ENCODE data around the gene PPARA.

The PPARA gene

GRCh38 chr22:46135611-46136485 is 14.5 kb upstream of the PPARA start:
- Histone ChIP-seq H3K27me3 (replicated peaks; ENCODE audit: insufficient read depth, low read length) (no peaks in the 10 kb centered on the region; the same call in 1 of the 2 replicates), H3K4me1 (ENCODE audit: low read length) (no peaks in the 10 kb centered on the region), H2AFZ (ENCODE audit: low read length) (no peak overlapping the region), H4K20me1 (ENCODE audit: insufficient read depth, low read length) (no peaks in the 10 kb centered on the region), H3K9me3 (replicated peaks; ENCODE audit: insufficient read depth, low read length) (no peaks in the 10 kb centered on the region), H3K36me3 (replicated peaks; ENCODE audit: insufficient read depth, low read length) (no peaks in the 10 kb centered on the region), H3K4me2 (ENCODE audit: low read depth, low read length) (no peak overlapping the region), H3K79me2 (ENCODE audit: low read length) (no peaks in the 10 kb centered on the region), H3K27ac (ENCODE audit: low read length) (no peak overlapping the region), H3K4me3 (ENCODE audit: low read length) (no peak overlapping the region), H3K9me2 (replicated peaks; ENCODE audit: insufficient read depth, low read length) (no peaks in the 10 kb centered on the region), H3K9ac (ENCODE audit: low read length) (no peak overlapping the region), H3F3A (ENCODE audit: insufficient read depth, low read length) (no peaks in the 10 kb centered on the region)
- no peak for DNase-seq
- TF ChIP-seq EZH2 (optimal IDR thresholded peaks at IDR 0.05; ENCODE audit: low read depth, low read length) = no peak

- Histone ChIP-seq H3K4me3 (ENCODE audit: low read length) (no peak overlapping the region), H3K79me2 (ENCODE audit: low read length) (no peaks in the 10 kb centered on the region)
Observed at GRCh38 chr22:46136486-46137217, 13.7 kb upstream of the PPARA start.

GRCh38 chr22:46137218-46137766 is 13.0 kb upstream of the PPARA start:
- Histone ChIP-seq H3F3A (ENCODE audit: insufficient read depth, low read length) (no peaks in the 10 kb centered on the region), H2AFZ (ENCODE audit: low read length) (no peak overlapping the region), H3K9me3 (replicated peaks; ENCODE audit: insufficient read depth, low read length) (no peaks in the 10 kb centered on the region), H3K27ac (ENCODE audit: low read length) (no peak overlapping the region), H3K9me2 (replicated peaks; ENCODE audit: insufficient read depth, low read length) (no peaks in the 10 kb centered on the region), H3K4me1 (ENCODE audit: low read length) (no peaks in the 10 kb centered on the region), H3K4me2 (ENCODE audit: low read depth, low read length) (no peak overlapping the region), H3K4me3 (ENCODE audit: low read length) (no peak overlapping the region), H4K20me1 (ENCODE audit: insufficient read depth, low read length) (no peaks in the 10 kb centered on the region), H3K9ac (ENCODE audit: low read length) (no peak overlapping the region), H3K36me3 (replicated peaks; ENCODE audit: insufficient read depth, low read length) (no peaks in the 10 kb centered on the region), H3K27me3 (replicated peaks; ENCODE audit: insufficient read depth, low read length) (no peaks in the 10 kb centered on the region; the same call in 1 of the 2 replicates), H3K79me2 (ENCODE audit: low read length) (no peaks in the 10 kb centered on the region)
- TF ChIP-seq CTCF (IDR thresholded peaks at IDR 0.05; ENCODE audit: low read length) = no peak
- no peak for TF ChIP-seq EZH2phosphoT487 (IDR thresholded peaks at IDR 0.05; ENCODE audit: low read length)
- no peak for TF ChIP-seq EZH2 (optimal IDR thresholded peaks at IDR 0.05; ENCODE audit: low read depth, low read length)
- DNase-seq = no peak

More at GRCh38 chr22:46136486-46137217, 13.7 kb upstream of the PPARA start:
- Histone ChIP-seq H3K36me3 (replicated peaks; ENCODE audit: insufficient read depth, low read length) (no peaks in the 10 kb centered on the region), H3K27me3 (replicated peaks; ENCODE audit: insufficient read depth, low read length) (no peaks in the 10 kb centered on the region; the same call in 1 of the 2 replicates), H2AFZ (ENCODE audit: low read length) (no peak overlapping the region), H3K9ac (ENCODE audit: low read length) (no peak overlapping the region), H3K9me3 (replicated peaks; ENCODE audit: insufficient read depth, low read length) (no peaks in the 10 kb centered on the region), H3K27ac (ENCODE audit: low read length) (no peak overlapping the region), H3K4me1 (ENCODE audit: low read length) (no peaks in the 10 kb centered on the region), H3F3A (ENCODE audit: insufficient read depth, low read length) (no peaks in the 10 kb centered on the region), H4K20me1 (ENCODE audit: insufficient read depth, low read length) (no peaks in the 10 kb centered on the region), H3K9me2 (replicated peaks; ENCODE audit: insufficient read depth, low read length) (no peaks in the 10 kb centered on the region), H3K4me2 (ENCODE audit: low read depth, low read length) (no peak overlapping the region)
- no peak for TF ChIP-seq CTCF (IDR thresholded peaks at IDR 0.05; ENCODE audit: low read length)
- DNase-seq = no peak

All from MM.1S (cell line).